Nephron progenitor cell (in vitro differentiated cells): ENCODE data around the gene CARD10.
"Not testable (repeated sequence)": the region's sequence is repeated elsewhere in the genome, so short reads cannot be mapped to it uniquely, and the experiment has no call there.

ENCODE experiments used
- DNase-seq: peaks from one replicate; pipeline ENCODE4 v3.0.0; 2021
- H3K27ac Mint-ChIP-seq: 2 replicates; pipeline ENCODE4 v1.8.0; 2021; ENCODE audit warnings: mild to moderate bottlenecking, moderate library complexity, mixed read lengths
- H3K27me3 Mint-ChIP-seq: 2 replicates; pipeline ENCODE4 v1.8.0; 2021; ENCODE audit warnings: mild to moderate bottlenecking, low read depth, mixed read lengths; ENCODE audit not compliant: poor library complexity
- H3K36me3 Mint-ChIP-seq: 2 replicates; pipeline ENCODE4 v1.8.0; 2021; ENCODE audit warnings: low read depth, mixed read lengths
- H3K4me1 Mint-ChIP-seq: 2 replicates; pipeline ENCODE4 v1.8.0; 2021; ENCODE audit warnings: mixed read lengths
- H3K4me3 Mint-ChIP-seq: 2 replicates; pipeline ENCODE4 v1.8.0; 2021; ENCODE audit warnings: mild to moderate bottlenecking, moderate library complexity, mixed read lengths
- H3K9me3 Mint-ChIP-seq: 2 replicates; pipeline ENCODE4 v1.8.0; 2021; ENCODE audit warnings: mild to moderate bottlenecking, moderate library complexity, mixed read lengths
- TF ChIP-seq, protein P1 (sequence below): fragments of 200-600 bp; sonication (generic); IDR thresholded peaks from 2 replicates; pipeline ENCODE4 v1.5.0; 2021; ENCODE audit warnings: antibody characterized with exemption

CARD10 gene

DNA sequence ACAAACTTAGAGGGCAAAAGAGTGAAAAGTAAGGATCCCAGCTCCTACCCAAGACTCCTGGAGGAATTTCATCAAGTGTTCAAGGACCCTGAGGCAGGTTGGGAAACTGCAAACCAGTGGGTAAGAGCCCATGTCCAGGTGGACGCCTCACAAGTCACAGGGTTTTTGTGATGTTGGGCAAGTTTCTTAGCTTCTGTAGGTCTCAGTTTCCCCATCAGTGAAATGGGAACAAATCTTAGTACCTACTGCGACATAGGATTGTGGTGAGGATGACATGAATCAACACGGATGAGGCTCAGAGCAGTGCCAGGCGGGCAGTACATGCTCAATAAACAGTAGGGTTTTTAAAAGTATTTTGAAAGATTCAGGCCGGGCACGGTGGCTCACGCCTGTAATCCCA is 23.7 kb upstream of the CARD10 start:
- no peak for DNase-seq
- no peak overlapping the region for H3K27ac Mint-ChIP-seq
- TF ChIP-seq, protein P1, sequence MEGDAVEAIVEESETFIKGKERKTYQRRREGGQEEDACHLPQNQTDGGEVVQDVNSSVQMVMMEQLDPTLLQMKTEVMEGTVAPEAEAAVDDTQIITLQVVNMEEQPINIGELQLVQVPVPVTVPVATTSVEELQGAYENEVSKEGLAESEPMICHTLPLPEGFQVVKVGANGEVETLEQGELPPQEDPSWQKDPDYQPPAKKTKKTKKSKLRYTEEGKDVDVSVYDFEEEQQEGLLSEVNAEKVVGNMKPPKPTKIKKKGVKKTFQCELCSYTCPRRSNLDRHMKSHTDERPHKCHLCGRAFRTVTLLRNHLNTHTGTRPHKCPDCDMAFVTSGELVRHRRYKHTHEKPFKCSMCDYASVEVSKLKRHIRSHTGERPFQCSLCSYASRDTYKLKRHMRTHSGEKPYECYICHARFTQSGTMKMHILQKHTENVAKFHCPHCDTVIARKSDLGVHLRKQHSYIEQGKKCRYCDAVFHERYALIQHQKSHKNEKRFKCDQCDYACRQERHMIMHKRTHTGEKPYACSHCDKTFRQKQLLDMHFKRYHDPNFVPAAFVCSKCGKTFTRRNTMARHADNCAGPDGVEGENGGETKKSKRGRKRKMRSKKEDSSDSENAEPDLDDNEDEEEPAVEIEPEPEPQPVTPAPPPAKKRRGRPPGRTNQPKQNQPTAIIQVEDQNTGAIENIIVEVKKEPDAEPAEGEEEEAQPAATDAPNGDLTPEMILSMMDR = no peak
- H3K27me3 Mint-ChIP-seq = peaks cover 15% of the 10 kb centered on the region
- H3K4me1 Mint-ChIP-seq = peaks cover 81% of the 10 kb centered on the region
- no peak overlapping the region for H3K4me3 Mint-ChIP-seq
- H3K9me3 Mint-ChIP-seq = no peaks in the 10 kb centered on the region
- no peaks in the 10 kb centered on the region for H3K36me3 Mint-ChIP-seq

GRCh38 chr22:37542416-37542815 is 23.2 kb upstream of the CARD10 start:
- not testable (repeated sequence) for H3K4me3 Mint-ChIP-seq, H3K27ac Mint-ChIP-seq, H3K36me3 Mint-ChIP-seq, DNase-seq, H3K9me3 Mint-ChIP-seq
- Mint-ChIP-seq H3K27me3 (peaks cover 15% of the 10 kb centered on the region), H3K4me1 (peaks cover 78% of the 10 kb centered on the region)

- not testable (repeated sequence) for DNase-seq, H3K4me3 Mint-ChIP-seq, H3K27ac Mint-ChIP-seq, H3K9me3 Mint-ChIP-seq, H3K36me3 Mint-ChIP-seq
- Mint-ChIP-seq H3K4me1 (peaks cover 53% of the 10 kb centered on the region), H3K27me3 (peaks cover 19% of the 10 kb centered on the region)
Measured at GRCh38 chr22:37539790-37540189, 20.6 kb upstream of the CARD10 start.

DNA sequence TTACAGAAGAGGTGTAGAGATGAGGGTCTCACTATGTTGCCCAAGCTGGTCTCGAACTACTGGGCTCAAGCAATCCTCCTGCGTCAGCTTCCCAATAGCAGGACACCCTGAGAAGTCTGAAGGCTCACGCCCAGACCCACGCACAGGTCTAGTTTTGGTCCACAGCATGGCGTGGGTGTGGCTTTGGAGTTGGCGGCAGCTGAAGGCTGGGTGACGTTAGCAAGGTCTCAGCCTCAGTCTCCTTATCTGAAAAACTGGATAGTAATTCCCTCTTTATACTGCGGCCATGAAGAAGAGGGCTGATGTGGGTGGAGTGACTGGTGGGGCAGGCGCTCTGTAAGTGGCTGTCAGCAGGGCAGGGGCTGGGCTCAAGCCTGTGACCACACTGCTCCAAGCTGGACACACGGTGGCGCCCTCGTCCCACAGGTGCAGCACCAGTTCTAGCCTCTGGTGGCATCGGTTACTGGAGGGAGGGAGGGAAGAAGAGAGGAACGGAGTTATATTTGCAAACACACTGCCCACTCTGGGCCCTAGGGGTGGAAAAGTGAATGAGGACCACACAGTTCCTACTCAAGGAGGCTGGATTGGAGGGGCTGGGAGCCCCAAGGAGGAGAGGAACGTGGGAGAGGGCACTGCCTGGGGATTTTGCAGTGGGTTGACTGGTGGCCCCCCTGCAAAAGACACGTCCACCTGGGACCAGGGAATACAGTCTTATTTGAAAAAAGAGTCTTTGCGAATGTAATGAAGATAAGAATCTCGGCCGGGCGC is 19.6 kb upstream of the CARD10 start:
- Mint-ChIP-seq H3K4me3 (peak overlapping the region; percentile 58), H3K27ac (peak overlapping the region; percentile 68), H3K36me3 (no peaks in the 10 kb centered on the region), H3K9me3 (no peaks in the 10 kb centered on the region), H3K4me1 (peaks cover 50% of the 10 kb centered on the region), H3K27me3 (peaks cover 21% of the 10 kb centered on the region)
- peak; percentile 93 for DNase-seq
- TF ChIP-seq, protein P1 = peak; percentile 92

DNA sequence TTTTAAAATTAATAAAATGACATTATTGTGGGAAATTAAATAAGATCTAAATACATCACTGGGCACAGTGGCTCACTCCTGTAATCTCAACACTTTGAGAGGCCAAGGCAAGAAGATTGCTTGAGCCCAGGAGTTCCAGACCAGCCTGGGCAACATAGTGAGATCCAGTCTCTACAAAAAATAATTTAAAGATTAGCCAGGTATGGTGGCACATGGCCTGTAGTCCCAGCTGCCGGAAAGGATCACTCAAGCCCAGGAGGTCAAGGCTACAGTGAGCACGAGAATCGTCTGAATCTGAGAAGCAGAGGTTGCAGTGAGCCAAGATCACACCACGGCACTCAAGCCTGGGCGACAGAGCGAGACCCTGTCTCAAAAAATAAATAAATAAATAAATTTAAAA is 15.9 kb upstream of the CARD10 start:
- H3K4me1 Mint-ChIP-seq = peaks cover 22% of the 10 kb centered on the region
- H3K9me3 Mint-ChIP-seq = no peaks in the 10 kb centered on the region
- no peak overlapping the region for H3K4me3 Mint-ChIP-seq
- H3K27ac Mint-ChIP-seq = no peak overlapping the region
- DNase-seq = no peak
- TF ChIP-seq, protein P1 = no peak
- H3K27me3 Mint-ChIP-seq = peaks cover 20% of the 10 kb centered on the region
- no peaks in the 10 kb centered on the region for H3K36me3 Mint-ChIP-seq

- Mint-ChIP-seq H3K4me3 (no peak overlapping the region), H3K27ac (no peak overlapping the region), H3K27me3 (peaks cover 24% of the 10 kb centered on the region), H3K4me1 (peaks cover 15% of the 10 kb centered on the region), H3K9me3 (no peaks in the 10 kb centered on the region), H3K36me3 (no peaks in the 10 kb centered on the region)
- no peak for DNase-seq
- TF ChIP-seq, protein P1 = no peak
Measured at GRCh38 chr22:37534445-37534844, 15.2 kb upstream of the CARD10 start.

GRCh38 chr22:37533995-37534394 is 14.8 kb upstream of the CARD10 start:
- Mint-ChIP-seq H3K9me3 (no peaks in the 10 kb centered on the region), H3K36me3 (no peaks in the 10 kb centered on the region), H3K27ac (no peak overlapping the region), H3K27me3 (peaks cover 22% of the 10 kb centered on the region), H3K4me1 (peaks cover 10% of the 10 kb centered on the region), H3K4me3 (no peak overlapping the region)
- TF ChIP-seq, protein P1 = no peak
- no peak for DNase-seq
